Activated CD8-positive, alpha-beta memory T cell treated with anti-CD3 and anti-CD28 coated beads, Interleukin-2, amount 50 U/mL, for 24 hours (primary cell): ENCODE measurements around the gene ETS1.

Experiments used
- DNase-seq: peaks from one replicate; pipeline ENCODE4 v3.0.0-alpha.2; 2020; ENCODE audit errors: extremely low read depth

The ETS1 gene

DNA sequence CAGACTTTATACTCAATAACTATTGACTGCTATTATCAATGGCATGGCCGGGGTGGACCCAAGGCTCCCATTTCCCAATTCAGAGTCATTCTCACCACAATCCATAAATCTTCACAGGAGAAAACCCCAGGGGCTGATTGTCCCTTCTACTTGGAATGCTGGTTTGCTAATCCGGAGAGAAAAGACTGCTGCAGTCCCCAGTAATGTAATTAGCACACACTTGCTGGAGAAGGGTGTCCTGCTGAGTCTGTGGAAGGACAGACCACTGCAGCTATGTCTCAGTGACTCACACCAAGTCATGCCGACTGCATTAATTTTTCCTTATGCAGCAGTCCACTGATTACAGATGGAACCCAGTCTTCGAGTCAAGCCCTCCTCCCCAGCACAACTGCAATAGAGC lies 5.9 kb upstream of the ETS1 start:
- DNase-seq = no peak

DNA sequence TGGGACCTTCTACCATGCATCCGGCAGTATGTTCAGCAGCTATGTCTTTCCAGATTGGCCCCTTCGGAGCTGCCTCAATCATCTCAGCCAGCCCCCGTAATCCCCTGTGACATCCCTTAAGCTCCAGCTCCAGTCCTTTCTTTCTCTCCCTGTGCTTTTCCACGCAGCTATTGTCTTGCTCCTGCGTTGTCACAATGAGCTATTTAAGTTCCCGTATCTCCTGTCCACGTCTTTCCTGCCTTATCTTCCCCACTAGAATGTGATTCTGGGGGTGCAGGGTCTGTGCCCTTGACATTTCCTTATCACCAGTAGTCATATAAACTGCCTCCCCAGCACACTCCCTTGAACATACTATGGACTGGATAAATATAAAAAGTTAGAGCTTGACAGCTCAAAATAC lies 5.1 kb upstream of the ETS1 start:
- DNase-seq = no peak

DNA sequence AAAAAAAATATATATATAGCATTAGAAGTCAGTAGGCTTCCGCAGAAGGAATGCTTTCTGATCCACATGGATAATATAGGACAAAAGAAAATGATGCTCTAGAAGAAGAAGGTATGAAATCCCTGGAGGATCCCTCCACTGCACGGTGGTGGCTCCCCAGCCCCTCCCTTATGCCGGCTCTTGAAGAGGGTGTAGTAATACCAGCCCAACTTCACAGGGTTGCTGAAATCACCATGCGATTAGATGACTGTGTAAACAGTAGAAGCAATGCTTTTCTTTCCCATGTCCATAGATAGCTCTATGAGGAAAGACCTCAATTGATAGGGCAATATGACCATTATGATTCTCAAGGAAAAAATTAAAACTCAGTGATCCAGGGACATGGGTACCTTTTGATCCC lies 3.2 kb upstream of the ETS1 start:
- DNase-seq = no peak

DNA sequence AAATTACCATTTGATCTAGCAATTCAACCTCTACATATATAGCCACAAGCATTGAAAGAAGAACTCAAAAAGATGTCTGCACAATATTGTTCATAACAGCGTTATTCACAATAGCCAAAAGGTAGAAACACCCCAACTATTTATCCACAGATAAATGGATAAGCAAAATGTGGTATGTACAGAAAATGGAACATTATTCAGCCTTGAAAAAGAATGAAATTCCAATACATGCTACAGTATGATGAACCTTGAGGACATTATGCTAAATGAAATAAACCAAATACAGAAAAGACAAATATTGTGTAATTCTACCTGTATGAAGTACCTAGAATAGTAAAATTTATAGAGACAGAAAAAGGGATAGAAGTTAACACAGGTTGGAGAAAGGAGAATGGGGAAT lies 2.6 kb upstream of the ETS1 start:
- DNase-seq = no peak

DNA sequence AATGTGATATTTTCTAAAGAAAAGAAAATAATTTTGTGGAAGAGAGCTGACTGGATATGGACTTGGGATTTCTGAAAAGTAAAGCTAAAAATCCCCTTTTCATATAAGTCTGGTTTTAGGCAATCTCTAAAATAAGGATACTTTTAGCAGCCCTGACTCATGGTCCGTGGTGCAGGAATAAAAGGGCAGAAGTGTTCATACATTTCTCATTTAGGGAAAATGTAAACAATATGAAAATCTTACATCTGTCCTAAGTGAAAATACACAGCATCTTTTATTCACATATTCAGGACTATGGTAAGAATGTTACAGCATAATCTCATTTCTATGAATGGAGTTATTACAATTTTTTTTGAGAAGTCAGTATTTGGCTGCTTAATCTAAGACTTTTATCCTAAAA lies 735 bp upstream of the ETS1 start:
- DNase-seq = no peak

DNA sequence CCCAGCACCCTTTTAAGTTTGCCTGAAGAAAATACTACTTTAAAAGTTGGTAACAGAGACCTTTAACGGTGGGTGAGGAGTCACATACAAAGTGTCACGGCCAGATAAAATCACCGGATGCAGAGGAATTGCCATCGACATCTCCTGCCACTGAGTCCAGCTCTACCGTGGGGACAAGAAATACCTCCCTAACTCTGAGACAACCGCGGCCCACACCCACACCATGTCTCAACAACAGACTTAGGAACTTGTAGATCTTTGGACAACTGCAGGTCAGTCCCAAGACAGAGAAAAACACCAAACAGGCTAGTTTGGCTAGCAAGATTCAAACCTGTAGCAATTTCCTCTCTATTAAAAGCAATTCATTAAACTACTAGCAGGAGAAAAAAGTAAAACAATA lies 669 bp downstream of the ETS1 start:
- no peak for DNase-seq

DNA sequence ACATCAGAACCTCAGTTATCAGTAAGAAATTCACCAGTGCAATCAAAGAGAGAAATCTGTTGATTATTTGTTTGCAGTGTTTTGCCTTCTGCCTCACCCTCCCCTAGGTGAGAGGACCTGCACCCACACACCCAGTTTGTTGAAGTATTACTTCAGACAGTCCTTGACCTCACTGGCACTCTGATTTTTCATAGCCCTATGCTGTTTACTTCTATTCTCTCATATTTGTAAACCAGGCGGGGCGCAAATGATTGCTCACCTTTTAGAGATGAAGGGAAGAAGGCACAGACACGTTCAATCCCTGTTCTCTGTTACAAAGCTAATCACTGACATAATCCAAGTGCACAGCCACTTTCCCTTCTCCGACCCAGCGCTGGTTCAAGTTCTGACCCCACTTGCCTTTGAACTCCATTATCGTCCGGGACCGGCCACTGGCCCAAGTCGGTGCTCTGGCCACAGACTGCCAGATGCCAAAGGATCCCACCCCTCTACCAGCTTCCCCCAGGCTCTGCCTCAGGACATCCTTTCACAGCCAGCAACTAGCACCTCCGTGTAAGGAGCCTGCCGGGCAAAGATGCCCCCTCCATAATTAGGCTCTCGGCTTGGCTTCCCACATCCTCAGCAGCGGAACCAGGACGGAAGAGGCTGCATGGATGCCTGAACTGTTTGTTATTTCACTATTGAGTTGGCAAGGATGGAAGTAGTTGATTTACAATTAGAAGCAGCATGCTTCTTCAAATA lies 1.7 kb downstream of the ETS1 start:
- no peak for DNase-seq

DNA sequence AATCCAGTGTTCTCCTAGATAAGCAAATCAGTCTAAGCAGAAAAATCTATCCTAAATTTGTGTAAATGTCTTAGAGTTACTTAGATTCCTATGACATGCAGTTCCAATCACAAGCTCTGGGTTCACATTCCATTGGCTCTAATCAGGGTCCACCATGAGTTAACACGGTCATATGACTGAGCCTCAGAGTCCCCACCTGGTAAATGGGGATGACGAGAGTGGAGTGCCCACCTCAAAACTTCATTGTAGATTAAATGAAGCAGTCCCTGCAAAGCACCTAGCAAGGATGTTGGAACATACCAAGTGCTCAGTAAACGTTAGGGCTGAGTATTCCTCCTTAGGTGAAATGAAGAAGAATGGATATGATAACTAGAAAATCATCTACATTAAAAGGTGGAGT lies 3.1 kb downstream of the ETS1 start:
- DNase-seq = no peak

DNA sequence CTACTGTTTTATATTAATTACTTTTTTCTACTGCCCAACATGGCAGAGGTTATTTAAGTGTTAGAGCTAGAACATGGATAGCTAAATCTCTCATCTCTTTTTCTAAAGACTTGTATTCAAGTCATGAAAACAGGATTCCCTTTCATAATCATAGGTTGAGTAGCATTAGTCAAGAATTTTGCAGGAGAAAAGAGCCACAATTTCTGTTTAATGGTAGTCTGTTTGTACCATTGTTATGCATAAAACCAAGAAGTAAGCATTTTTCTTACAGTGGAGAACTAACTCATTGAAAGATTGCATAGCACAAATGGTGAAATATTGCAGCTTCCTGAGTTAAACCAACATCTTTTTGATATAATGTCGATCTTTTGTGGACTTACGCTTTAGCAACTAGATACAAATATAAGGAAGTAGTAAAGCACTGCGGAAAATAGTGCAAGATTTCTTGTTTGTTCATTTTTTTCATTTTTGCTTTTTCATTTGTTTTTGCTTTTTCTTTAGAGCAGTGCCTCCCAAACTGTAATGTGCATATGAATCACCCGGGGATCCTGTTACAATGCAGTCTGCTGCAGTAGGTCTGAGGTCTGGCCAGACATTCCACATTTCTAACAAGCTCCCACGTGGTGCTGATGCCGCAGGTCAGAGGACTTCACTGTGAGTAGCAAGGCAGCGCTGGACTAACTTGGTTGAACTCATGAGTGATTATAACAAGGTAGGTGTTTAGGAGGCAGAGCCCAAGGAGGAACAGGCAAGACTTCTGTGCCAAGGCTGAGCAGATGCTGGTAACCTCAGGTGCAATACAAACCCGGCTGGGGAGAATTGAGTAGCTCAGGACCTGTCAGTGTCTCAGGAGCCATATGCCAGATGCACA lies 4.6 kb downstream of the ETS1 start:
- no peak for DNase-seq

DNA sequence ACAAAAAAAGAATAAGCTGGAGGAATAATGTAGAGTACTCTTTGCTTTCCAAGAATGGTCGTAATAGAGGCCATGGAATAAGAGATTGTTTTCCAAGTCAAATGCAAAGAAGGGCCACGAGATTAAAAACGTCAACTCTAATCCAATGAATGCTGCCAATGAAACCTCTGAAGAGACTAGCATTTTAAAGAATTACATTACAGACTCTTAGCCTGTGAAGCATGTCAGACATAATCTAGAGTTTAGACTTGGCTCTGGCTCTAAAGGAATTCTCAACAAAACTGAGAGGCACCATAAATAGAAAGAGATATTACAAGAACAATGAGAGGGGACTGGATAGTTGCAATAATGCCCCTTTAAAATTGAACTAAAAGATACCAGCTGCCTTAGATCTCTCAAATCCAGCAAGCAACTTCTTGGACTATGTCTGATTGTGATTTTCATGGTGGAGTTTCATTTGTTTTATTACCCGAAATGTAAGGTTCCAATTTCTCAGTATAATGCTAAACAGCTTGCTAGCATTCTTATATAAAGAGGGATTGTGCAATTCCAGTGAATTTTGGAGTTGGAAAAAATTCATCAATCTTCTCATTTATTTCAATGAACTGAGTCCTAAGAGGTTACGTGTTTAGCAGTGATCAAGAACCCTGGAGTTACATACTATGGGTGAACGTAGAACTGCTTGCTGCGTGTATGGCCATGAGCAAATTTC lies 5.6 kb downstream of the ETS1 start:
- DNase-seq = no peak

DNA sequence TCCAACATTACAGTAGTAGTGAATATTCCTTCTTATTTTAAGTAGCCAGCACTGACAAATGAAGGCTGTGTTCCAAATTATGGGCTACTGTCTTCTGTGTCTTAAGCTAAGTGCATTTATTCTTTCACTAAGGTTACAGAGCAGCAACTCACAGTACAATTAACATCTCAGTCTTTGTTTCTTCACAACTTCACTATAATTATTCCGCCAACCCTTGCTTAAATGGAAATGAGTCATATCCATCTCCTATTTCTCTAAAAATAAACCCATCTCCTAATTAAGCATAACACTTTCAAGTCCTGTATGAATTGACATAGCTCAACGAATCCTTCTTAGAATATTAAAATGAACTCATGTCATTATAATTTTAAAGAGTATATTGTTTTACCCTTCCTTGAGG lies 6.7 kb downstream of the ETS1 start:
- no peak for DNase-seq

DNA sequence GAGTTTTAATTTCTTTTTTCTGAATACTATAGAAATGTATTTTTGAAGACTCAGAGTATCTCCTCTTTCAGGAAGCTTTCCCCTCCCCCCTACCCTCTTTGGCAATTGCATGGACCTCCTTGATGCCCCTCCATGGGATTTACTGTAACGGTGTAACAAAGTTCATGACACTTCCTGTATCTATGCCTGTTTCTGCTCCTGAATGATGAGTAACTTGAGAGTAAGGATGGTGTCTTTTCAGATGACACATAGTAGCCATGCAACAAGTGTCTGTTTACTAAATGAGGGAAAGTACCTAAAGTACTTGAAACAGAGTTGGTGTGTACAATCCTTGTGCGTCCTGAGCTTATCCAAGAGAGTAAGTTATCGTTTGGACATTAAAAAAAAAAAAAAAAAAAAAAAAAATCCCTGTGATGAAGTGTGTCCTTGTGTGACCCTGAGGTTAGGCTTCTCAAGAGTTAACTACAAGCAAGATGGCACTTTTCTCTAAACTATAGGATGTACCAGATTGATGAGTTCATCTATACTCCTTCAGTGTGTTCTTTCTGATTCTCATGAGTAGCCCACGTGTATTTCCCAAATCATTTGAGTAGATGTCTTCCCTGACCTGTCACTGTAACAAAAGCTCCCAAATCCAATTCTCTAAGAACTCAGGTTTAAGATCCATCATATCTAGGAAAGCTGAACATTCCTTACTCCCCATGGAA lies 7.4 kb downstream of the ETS1 start:
- DNase-seq = no peak

DNA sequence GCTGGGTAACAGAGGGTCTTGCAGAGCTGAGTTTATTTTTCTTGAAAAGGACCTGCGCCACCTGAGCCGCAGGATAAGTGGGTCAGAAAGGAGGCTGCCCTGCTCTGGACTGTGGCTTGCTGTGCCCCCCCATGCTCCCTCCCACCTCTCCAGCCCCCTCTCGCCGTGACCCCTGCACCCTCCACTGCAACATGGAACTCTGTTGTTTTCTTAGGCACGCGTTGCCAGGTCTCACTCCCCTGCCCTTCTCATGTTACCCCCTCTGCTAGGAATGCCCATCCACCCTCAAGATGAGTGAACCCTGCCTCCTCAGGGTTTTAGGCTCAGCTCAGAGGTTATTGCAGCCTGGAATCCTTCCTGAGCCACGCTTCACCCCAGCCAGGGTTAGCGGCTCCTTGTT lies 10.8 kb downstream of the ETS1 start:
- DNase-seq = no peak

DNA sequence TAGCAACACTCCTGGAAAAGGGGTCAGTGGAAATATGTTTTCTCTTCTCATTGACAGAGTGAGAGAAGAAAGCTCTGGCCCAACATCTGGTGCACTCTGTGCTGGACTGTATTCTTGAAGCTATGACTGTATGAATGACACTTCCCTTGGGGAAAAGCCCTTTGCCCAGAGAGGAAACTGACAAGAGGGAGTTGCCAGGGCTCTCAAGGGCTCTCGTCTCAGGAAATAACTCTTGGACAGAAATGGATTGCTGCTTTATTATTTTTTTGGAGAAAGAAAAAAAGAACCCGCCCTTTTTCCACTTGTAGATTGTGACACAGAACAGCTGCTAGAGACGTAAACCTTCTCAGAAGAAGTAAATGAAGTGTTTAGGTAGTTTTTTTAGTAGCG lies 11.4 kb downstream of the ETS1 start:
- DNase-seq = no peak

DNA sequence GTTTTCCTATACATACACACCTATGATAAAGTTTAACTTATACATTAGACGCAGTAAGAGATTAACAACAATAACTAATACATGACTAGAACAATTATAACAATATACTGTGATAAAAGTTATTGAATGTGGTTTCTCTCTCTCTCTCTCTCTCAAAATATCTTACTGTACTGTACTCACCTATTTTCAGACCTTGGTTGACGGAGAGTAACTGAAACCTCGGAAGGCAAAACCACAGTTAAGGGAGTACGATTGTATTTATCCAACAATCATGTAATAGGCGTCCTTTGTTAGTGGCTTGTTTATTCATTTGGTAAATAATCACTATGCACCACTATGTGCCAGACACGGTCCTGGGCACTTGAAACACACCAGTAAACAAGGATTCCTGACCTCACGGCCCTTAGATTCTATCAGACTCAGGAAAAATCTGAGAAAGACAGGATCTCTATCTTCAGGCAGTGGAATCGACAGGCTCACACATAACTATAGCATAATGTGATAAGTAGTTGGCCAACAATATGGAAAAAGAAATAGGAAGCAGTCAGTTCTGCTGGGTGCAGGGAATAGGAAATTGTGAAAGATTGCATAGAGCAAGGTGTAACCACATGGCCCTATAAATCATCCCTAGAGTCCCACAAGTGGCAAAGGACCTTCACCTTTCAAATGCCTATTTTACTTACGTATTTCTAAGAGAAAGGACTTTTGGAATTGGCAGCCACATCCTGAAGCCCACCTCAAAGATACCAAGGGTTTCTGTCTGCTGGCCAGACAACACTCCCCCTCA lies 12.0 kb downstream of the ETS1 start:
- DNase-seq = no peak

DNA sequence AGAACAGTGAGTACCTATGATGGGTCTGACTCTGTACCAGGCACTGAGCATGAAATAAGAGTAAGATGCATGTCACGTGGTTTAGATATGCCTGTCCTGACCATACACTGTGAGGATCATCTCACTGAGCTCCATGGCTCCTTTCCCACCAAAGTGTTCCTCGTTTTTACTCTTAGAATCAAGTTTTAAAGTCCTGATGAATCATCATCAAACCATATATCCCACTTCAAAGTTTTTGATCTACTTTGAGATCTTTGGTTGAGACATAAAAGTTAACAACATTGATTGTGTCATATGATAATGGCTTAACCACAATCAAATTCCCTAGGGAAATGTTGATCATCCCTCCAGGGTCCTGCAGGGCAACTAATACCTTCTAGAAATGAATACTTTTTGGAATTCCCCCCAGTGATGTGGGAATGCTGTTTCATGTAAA lies 12.8 kb downstream of the ETS1 start:
- DNase-seq = no peak

DNA sequence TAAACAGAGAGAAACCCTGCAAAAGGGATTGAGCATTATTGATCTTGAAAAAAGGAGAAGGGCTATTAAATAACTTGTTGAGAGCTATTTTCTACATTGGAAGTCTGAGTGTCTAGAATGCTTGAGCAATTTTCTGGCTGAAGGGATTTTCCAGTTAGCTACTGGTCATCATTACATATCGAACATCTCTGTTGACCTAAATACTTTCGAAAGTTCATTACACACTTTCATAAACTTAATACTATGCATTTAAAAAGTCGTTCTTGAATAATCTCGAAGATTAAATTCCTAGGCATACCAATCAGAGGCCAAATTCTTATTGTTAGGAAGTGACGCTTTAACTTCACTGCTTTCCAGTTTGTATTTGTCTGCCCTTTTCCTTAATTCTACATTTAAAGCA lies 13.7 kb downstream of the ETS1 start:
- no peak for DNase-seq

DNA sequence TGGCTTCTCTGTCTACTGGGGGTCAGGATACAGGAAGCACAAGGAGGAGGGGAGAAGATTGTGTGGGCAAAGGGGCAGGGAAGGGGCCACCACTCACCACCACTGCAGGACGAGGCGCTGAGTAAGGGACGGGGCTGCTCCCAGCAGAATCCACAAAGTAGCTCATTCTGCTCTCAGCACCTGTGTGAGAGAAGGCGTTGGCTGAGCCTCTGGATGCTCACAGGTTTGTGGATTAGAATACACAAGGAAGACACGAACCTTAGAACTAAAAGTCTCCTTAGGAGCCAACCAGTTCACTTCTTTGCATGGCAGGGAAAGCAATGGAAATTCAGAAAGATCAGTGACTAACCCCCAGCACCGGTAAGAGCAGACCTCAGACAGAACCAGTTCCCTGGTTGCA lies 14.4 kb downstream of the ETS1 start:
- DNase-seq = no peak

DNA sequence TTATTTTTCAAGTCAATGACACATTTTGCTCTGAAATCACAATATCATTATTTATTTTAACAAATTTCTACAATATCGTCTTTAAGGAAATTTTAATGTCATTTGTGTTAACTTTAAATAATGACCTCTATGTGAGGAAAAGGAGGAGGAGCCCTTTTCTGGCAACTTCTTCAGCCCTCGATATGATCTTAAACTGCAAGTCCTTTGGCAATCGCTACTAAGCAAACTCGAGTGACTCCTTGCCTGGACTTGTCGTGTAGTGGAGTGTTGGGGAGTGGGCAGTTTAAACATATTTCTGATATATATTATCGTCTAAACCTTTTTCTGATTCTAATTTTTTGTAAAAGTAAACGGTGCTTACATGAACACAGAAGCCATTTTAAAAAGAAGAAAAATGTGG lies 16.7 kb downstream of the ETS1 start:
- no peak for DNase-seq

DNA sequence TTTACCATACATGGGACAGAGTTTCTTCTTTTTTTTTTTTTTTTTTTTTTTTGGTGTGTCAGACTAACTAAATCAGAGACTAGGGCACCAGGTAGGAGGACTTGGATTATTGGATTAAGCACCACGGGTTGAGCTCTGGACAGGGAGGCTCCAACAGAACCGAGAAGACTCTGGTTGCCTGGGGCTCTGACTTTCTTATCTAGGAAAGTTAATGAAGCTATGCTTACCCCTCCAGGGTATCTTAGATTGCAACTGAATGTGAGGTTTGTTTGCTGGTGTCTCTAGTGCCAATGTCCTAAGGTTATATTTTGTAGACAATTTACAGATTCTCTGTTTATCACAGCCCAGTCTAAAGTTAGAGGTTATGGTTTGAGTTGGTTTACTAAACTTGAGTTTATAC lies 18.1 kb downstream of the ETS1 start:
- no peak for DNase-seq

DNA sequence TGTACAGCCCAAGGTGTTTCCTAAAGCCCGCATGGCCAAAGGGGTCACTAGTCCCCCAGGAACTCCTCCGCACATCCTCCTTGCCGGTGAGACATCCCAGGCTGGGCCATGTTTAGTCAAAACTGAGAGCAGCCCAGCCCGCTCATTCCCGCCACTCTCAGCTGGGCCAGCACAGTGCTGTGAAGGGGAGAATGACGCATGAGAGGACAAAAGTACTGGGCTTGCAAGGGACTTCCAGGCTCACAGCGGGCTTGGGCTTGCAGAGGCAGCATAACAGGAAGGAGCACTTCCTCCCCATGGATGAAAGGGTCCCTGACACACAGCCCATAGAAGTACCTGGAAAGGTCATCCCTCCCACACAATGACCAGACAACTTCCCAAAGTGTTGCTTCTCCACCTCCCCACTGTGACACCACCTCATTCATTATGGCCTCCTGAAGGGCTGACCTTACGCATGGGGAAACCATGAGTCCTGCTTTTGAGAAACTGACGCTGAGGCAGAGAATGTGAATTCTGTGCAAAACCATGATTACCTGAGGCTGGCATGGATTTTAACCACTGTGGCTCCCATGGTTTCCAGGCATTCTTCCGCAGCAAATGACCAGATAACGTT lies 19.1 kb downstream of the ETS1 start:
- DNase-seq = no peak
